ENCODE results near the gene CALHM5. TPM values are rescaled to one million over a fixed set of nuclear protein-coding genes. Genes with fewer than 3 reads are reported as not detected.

The CALHM5 gene
- total and polyA plus RNA-seq, 9 of the 15 experiments (the other 6 are each of a cell fraction or from before 2014, with no cell fraction given): under 0.01 to 0.05 (median 0.02) TPM; not detected in 2

- TF ChIP-seq RBM14 (IDR thresholded peaks at IDR 0.05; ENCODE audit: borderline replicate concordance, insufficient read depth, low read depth, low read length) (no peak), C11orf30 (IDR thresholded peaks at IDR 0.05; ENCODE audit: low read depth) (peak; percentile 81), CHD4 (IDR thresholded peaks at IDR 0.05; ENCODE audit: insufficient read depth, insufficient replicate concordance, low read depth, low read length, poor library complexity, severe bottlenecking) (no peak), MAFG (tag; conservative IDR thresholded peaks at IDR 0.05) (peak; percentile 61)
- TF ChIP-seq, protein P1, sequence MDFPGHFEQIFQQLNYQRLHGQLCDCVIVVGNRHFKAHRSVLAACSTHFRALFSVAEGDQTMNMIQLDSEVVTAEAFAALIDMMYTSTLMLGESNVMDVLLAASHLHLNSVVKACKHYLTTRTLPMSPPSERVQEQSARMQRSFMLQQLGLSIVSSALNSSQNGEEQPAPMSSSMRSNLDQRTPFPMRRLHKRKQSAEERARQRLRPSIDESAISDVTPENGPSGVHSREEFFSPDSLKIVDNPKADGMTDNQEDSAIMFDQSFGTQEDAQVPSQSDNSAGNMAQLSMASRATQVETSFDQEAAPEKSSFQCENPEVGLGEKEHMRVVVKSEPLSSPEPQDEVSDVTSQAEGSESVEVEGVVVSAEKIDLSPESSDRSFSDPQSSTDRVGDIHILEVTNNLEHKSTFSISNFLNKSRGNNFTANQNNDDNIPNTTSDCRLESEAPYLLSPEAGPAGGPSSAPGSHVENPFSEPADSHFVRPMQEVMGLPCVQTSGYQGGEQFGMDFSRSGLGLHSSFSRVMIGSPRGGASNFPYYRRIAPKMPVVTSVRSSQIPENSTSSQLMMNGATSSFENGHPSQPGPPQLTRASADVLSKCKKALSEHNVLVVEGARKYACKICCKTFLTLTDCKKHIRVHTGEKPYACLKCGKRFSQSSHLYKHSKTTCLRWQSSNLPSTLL (IDR thresholded peaks at IDR 0.05): no peak
- TF ChIP-seq, protein P2, sequence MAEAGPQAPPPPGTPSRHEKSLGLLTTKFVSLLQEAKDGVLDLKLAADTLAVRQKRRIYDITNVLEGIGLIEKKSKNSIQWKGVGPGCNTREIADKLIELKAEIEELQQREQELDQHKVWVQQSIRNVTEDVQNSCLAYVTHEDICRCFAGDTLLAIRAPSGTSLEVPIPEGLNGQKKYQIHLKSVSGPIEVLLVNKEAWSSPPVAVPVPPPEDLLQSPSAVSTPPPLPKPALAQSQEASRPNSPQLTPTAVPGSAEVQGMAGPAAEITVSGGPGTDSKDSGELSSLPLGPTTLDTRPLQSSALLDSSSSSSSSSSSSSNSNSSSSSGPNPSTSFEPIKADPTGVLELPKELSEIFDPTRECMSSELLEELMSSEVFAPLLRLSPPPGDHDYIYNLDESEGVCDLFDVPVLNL (CRISPR knock-in tag; IDR thresholded peaks at IDR 0.05; ENCODE audit: low read depth): no peak
- TF ChIP-seq, protein P3, sequence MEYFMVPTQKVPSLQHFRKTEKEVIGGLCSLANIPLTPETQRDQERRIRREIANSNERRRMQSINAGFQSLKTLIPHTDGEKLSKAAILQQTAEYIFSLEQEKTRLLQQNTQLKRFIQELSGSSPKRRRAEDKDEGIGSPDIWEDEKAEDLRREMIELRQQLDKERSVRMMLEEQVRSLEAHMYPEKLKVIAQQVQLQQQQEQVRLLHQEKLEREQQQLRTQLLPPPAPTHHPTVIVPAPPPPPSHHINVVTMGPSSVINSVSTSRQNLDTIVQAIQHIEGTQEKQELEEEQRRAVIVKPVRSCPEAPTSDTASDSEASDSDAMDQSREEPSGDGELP (CRISPR knock-in tag; IDR thresholded peaks at IDR 0.05; ENCODE audit: borderline replicate concordance): no peak
Observed at GRCh38 chr6:116482780-116483179, 28.7 kb upstream of the CALHM5 start (continued).
